Adrenal gland (tissue), 12 donors: Measurements from ENCODE around the gene PCGF1. TPM values are rescaled to one million over a fixed set of nuclear protein-coding genes. Genes with fewer than 3 reads are reported as not detected.

ENCODE experiments used
- DNase-seq, 7 donors: peaks; one replicate each; pipeline ENCODE4 v3.0.0-alpha.2; 2019 to 2020
- H3K27ac ChIP-seq, 5 donors: fragments of 200-600 bp; sonication (generic) in 4 of 5; 1 replicate in 3 of 5; 2 replicates in 2 of 5; pipeline versions ENCODE4 v1.5.1 to v1.8.0; 2016 to 2020; ENCODE audit warnings: mild to moderate bottlenecking in 1 of 5
- H3K27me3 ChIP-seq: fragments of 200-600 bp; 2 replicates; pipeline ENCODE4 v1.8.0; 2021
- H3K36me3 ChIP-seq, 2 donors: fragments of 200-600 bp; replicated peaks in 1 of 2; 1 replicate in 1 of 2; 2 replicates in 1 of 2; pipeline versions ENCODE4 v1.5.1 to v1.8.0; 2018 to 2022
- H3K4me1 ChIP-seq, 2 donors: fragments of 200-600 bp; replicated peaks in 1 of 2; 1 replicate in 1 of 2; 2 replicates in 1 of 2; pipeline versions ENCODE4 v1.5.1 to v1.8.0; 2018 to 2021
- H3K4me3 ChIP-seq, 4 donors: fragments of 200-600 bp; sonication (generic) in 3 of 4; one replicate each; pipeline ENCODE4 v1.5.1; 2016 to 2018
- H3K9me3 ChIP-seq, 3 donors: fragments of 200-600 bp; sonication (generic) in 1 of 3; replicated peaks in 1 of 3; 1 replicate in 2 of 3; 2 replicates in 1 of 3; pipeline versions ENCODE4 v1.5.1 to v1.8.0; 2016 to 2021
- CTCF ChIP-seq, 6 experiments: fragments of 450-650 bp in 4 of 6; fragments of 200-600 bp in 2 of 6; sonication (generic) in 1 of 6; IDR thresholded peaks; 1 replicate in 5 of 6; 2 replicates in 1 of 6; pipeline versions ENCODE4 v1.5.1 to v1.8.0; 2016 to 2021; ENCODE audit warnings: antibody characterized with exemption in 6 of 6, mild to moderate bottlenecking in 2 of 6, moderate library complexity in 1 of 6
- POLR2A ChIP-seq, 2 donors: fragments of 450-650 bp; IDR thresholded peaks; one replicate each; pipeline ENCODE4 v1.6.1; 2017; ENCODE audit warnings: antibody characterized with exemption in 2 of 2, mild to moderate bottlenecking in 2 of 2, moderate library complexity in 1 of 2
- WGBS, 4 donors: extraction: QIAGEN DNeasy Blood & Tissue Kit in 2 of 4; methylation state at CpG; one replicate each; pipeline versions ENCODE4 v1.1.5 to v1.1.7; 2013 to 2017; 5-methylcytosine and 5-hydroxymethylcytosine counted together
- intact Hi-C, 2 donors: fragments of 100-400 bp; cut with DNase I; formaldehyde crosslinking; loops; one replicate each; pipeline versions ENCODE4 v1.14.1 to v1.15.0; 2022 to 2023
- polyA plus RNA-seq, 3 donors: library from polyadenylated mRNA; stranded (reverse); fragments of 200-250 nt in 2 of 3; fragments of 350-450 nt in 1 of 3; fragmentation: Illumina TruSeq in 1 of 3; extraction: RNeasy Lipid Tissue Mini Kit (QIAGEN cat#74804) in 1 of 3; gene quantifications; one replicate each; pipeline ENCODE4 v1.2.3, GENCODE V29; 2013 to 2014
- total RNA-seq, 9 donors: library from RNA; depleted of rRNA in 4 of 9; stranded (reverse); fragments of >200 nt in 4 of 9; fragments of 120-200 nt in 1 of 9; fragmentation: NEBNext Ultra II Directional in 1 of 9; extraction: Animal tissue kit (Norgen Biotek cat#: 25700) in 1 of 9; gene quantifications; one replicate each; pipeline versions ENCODE4 v1.1.0 to v1.2.4, GENCODE V29; 2013 to 2023
- donor health status: healthy with polysubstance abuse.
- donor health status: Bipolar disorder and iron deficiency.
- donor health status: DM: yes; HTN: yes; CAD: no.
- donor health status: DM: no; HTN: no; CAD: no.
- donor health status: DM: no; HTN: no; CAD: no.
- donor health status: DM: yes; HTN: yes; CAD: no.

PCGF1 gene
- total and polyA plus RNA-seq, 12 donors, result 15.4 to 38.9 (median 24.1) TPM

GRCh38 chr2:74502720-74503505 lies 4.6 kb downstream of the PCGF1 start:
- peaks cover 33% of the 10 kb centered on the region for H3K27me3 ChIP-seq
- H3K36me3 ChIP-seq, result peaks cover 0 to 12% of the 10 kb centered on the region in 2 donors
- peak; percentile 70 to 86 (median 80) for DNase-seq
- peaks cover 18 to 60% of the 10 kb centered on the region in 2 donors for H3K4me1 ChIP-seq
- 2 to 13% (median 7%) methylated on average over 25 to 67 of the region's 67 CpGs for WGBS, 4 donors
- H3K27ac ChIP-seq, result peak overlapping the region in 3 of 5 donors; percentile 34 to 83 (median 50)
- peak overlapping the region in 2 of 4 donors; percentile 34 to 68 for H3K4me3 ChIP-seq
- TF ChIP-seq CTCF (IDR thresholded peaks at IDR 0.05) (no peak), POLR2A (IDR thresholded peaks at IDR 0.05) (no peak)
- intact Hi-C loops, result no loop called here
- H3K9me3 ChIP-seq, result no peaks in the 10 kb centered on the region

- WGBS, 4 donors, result 24 to 43% (median 31%) methylated on average over 32 of the region's 32 CpGs
- H3K27ac ChIP-seq, result peak overlapping the region in 2 of 5 donors; percentile 50 to 83
- H3K4me1 ChIP-seq, result peaks cover 19 to 65% of the 10 kb centered on the region in 2 donors
- intact Hi-C loops, result no loop called here
- H3K36me3 ChIP-seq, result peaks cover 0 to 12% of the 10 kb centered on the region in 2 donors
- DNase-seq, result no peak
- H3K9me3 ChIP-seq, result no peaks in the 10 kb centered on the region
- peaks cover 39% of the 10 kb centered on the region for H3K27me3 ChIP-seq
- peak overlapping the region in 2 of 4 donors; percentile 34 to 68 for H3K4me3 ChIP-seq
- TF ChIP-seq CTCF (IDR thresholded peaks at IDR 0.05), result no peak
- no peak for TF ChIP-seq POLR2A (IDR thresholded peaks at IDR 0.05)
These were observed 5.3 kb downstream of the PCGF1 start for GRCh38 chr2:74502147-74502719.

GRCh38 chr2:74501335-74502071 lies 6.0 kb downstream of the PCGF1 start:
- H3K27ac ChIP-seq, result no peak overlapping the region
- no peaks in the 10 kb centered on the region for H3K9me3 ChIP-seq
- WGBS, 4 donors, result 78 to 87% (median 79%) methylated on average over 18 of the region's 18 CpGs
- intact Hi-C loops, result no loop called here
- H3K36me3 ChIP-seq, result peaks cover 0 to 12% of the 10 kb centered on the region in 2 donors
- no peak overlapping the region for H3K4me3 ChIP-seq
- DNase-seq, result no peak
- peaks cover 15 to 60% of the 10 kb centered on the region in 2 donors for H3K4me1 ChIP-seq
- peaks cover 39% of the 10 kb centered on the region for H3K27me3 ChIP-seq
- TF ChIP-seq POLR2A (IDR thresholded peaks at IDR 0.05), result no peak
- TF ChIP-seq CTCF (IDR thresholded peaks at IDR 0.05), result no peak

- no peaks in the 10 kb centered on the region for H3K9me3 ChIP-seq
- intact Hi-C loops, result no loop called here
- H3K4me3 ChIP-seq, result no peak overlapping the region
- TF ChIP-seq CTCF (IDR thresholded peaks at IDR 0.05), result no peak
- no peak for TF ChIP-seq POLR2A (IDR thresholded peaks at IDR 0.05)
- H3K4me1 ChIP-seq, result peaks cover 6 to 51% of the 10 kb centered on the region in 2 donors
- no peak overlapping the region for H3K27ac ChIP-seq
- H3K36me3 ChIP-seq, result peaks cover 0 to 10% of the 10 kb centered on the region in 2 donors
- H3K27me3 ChIP-seq, result peaks cover 39% of the 10 kb centered on the region
- no peak for DNase-seq
These were observed 6.9 kb downstream of the PCGF1 start for GRCh38 chr2:74500578-74500946.
